IPS DF 4.7 (cell line): Measurements from ENCODE around the gene RALB.
"Not testable (repeated sequence)": the region's sequence is repeated elsewhere in the genome, so short reads cannot be mapped to it uniquely, and the experiment has no call there.

ENCODE experiments used
- DNase-seq: peaks from one replicate; pipeline ENCODE4 v3.0.0-alpha.2; 2013; ENCODE audit warnings: low spot score; ENCODE audit errors: extremely low read depth

The RALB gene

DNA sequence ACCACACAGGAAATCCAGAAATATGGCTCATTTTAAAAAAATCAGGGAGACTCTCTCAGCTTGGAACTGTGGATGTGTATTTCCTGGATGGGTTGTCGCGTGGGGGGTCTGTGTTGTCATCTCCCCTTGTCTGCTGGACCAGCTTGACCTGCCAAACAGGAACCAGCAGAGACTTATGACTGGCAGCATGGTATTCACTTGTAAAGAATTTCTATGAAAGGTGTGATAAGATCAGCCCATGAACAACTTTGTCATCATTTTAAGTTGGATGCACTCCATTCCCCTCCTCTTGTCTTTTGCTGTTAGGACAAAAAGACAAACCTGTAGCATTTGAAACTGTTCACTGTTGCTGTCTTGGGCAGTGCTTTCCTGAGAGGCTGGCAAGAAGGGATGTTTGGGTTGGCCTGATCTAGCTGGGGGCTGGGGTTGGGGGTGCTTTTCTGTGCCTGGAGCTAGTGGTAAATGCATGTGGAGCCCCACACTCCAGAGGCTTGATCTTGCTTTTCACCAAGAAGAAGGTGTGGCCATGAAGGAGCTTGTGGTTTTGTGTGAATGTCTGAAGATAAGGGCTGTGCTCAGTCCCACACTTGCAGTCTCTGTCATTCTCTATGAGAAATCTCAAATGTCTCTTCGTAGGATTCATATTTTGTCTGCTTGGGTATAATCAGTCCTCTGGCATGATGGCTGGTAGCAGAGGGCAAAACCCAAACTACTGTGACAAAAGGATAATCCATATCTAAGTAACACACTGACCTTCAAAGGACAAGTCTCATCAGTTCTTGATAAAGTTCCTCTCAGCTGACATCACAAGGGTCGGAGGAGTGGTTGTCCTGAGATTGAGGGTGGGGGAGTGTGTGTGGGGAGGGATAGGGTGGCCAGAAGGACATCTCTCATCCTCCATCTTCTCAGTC is 39.0 kb downstream of the RALB start:
- no peak for DNase-seq

GRCh38 chr2:120293096-120294007 is 40.7 kb downstream of the RALB start:
- DNase-seq, result no peak

DNA sequence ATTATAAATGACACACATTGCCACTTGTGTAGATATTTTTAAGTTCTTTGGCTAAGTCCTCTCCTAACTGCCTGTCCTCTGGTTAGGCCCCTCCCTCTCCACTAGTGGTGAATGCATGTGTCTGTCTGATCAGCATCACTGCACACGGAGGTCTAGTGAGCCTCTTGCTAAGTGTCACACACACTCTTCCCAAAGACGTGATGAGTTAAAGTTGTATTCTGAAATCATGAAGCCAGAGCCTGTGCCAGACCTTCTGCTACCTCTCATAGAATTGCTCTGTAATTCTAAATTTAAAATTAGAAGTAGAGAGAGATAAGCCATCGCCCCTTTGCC is 41.3 kb downstream of the RALB start:
- DNase-seq, result no peak

- DNase-seq, result no peak
Observed at GRCh38 chr2:120298173-120298835, 45.7 kb downstream of the RALB start.

DNA sequence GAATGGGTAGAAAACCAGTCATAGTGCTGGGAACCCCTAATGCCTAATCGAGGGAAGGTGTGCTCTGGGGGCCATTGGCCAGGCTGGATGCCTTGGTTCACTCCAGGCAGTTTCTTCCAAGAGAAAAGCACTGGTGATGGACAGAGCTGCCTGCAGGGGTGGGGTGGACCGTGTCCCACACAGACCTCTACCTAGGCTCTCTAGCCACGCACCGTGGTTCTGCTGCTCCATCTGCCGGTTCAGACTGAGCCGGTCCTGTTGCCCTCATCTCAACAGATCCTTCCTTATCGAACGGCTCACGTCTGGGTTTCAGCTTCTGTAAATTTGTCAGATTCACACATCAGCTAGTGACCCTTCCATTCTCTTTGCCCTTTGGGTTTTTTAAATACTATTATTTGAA is 46.4 kb downstream of the RALB start:
- no peak for DNase-seq

DNA sequence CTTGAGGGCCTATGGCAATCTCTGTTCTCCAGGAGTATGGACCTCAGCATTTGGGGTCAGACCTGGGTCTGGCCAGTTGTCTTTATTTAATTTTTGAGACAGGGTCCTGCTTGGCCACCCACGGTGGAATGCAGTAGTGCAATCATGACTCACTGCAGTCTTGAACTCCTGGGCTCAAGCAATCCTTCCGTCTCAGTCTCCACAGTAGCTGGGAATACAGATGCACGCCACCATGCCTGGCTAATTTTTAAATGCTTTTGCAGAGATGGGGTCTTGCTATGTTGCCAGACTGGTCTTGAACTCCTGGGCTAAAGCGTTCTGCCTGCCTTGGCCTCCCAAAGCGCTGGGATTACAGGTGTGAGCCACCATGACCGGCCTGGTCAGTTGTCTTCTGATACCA is 46.9 kb downstream of the RALB start:
- DNase-seq, result no peak

DNA sequence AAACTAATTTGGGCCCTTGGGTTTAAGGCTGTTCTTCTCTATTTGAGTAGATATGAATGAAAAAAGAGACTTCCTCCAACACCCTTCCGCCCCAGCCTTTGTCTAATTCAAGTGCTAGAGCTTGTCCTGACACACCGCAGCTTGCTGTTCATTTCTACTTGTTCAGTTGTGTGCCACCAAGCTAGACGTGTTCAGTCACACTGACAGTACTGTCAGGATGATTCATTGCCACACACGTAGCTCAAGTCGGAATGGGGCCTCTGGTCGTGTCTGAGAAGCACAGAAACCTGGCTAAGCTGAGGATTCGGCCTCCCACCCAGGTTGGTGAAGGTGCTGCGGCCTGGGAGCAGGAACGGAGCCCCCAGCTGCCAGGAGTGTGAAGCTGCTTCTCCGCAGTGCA is 47.7 kb downstream of the RALB start:
- DNase-seq, result no peak

DNA sequence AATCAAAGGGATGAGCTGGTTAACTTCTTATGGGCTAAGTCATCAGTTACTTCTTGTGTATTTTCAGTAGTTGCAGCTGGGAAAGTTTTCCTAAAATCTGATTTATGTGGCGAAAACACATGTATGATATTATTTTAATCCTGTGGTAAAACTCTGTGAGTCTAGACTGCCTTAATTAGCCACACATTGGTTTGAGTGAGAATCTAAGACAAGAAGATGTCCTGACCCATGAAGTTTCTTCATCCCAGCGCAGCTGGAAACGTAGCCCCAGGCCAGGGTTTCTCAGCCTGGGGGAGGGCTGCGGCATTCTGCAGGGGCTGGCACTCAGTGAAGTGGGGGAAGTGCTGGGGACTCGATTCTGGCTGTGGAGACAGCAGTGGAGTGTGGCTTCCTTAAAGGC is 48.6 kb downstream of the RALB start:
- DNase-seq, result no peak

DNA sequence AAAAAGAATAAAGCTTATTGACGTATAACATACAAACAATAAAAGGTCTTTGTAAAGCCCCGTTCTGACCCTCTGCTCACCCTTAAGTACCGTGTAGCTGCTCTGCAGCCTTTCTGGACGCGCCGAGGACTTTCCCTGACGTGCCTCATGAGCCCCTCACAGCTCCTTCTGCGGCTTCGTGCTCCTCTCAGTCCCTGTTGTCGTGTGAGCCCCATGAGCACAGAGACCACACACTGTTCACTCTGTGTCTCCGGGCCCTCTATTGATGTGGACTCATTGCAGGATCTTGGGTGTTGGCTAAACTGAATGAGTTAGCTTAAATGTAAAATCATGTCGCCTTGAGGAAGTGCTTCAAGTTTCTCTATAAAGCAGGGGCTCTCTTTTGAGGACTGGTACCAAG is 49.6 kb downstream of the RALB start:
- no peak for DNase-seq

GRCh38 chr2:120303177-120303576 is 50.5 kb downstream of the RALB start:
- DNase-seq, result no peak

GRCh38 chr2:120305296-120305695 is 52.6 kb downstream of the RALB start:
- DNase-seq, result no peak

GRCh38 chr2:120305937-120306490 is 53.4 kb downstream of the RALB start:
- DNase-seq, result no peak

DNA sequence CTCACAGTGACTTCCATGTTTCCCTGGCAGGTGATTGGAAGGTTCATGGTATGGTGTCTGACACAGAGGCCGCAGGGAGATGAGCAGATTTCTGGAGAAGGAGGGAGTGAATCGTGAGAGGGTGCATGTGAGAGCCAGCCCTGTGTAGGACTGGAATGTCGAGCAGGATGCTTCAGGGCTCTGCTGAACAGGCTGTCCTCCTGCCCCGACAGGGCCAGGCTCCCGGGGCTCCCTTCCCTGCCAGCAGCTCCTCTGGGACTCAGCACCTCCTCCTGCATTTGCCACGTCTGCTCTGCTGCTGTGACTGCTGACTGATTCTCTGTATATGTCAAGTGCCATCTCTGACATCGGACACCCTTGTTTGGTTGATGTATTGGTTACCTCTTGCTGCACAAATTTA is 54.8 kb downstream of the RALB start:
- DNase-seq, result no peak

- no peak for DNase-seq
Observed at GRCh38 chr2:120308038-120308910, 55.6 kb downstream of the RALB start.

DNA sequence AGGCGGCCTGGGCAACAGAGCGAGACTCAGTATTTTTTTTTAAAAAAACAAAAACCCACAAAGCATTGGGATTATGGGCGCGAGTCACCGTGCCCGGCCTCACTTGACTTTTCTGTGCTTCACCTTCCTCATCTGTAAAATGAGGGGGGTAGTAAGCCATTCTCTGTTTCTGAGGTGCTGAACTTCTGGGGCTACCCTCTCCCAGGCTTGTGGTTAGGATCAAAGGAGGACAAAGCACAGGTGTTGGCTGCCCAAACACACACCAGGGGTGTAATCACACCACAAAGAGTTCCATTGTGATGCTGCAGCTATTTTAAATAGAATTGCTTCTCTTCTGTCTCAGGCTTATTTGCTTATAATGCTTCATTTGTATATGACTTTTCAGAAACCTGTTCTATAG is 57.5 kb downstream of the RALB start:
- DNase-seq, result no peak

DNA sequence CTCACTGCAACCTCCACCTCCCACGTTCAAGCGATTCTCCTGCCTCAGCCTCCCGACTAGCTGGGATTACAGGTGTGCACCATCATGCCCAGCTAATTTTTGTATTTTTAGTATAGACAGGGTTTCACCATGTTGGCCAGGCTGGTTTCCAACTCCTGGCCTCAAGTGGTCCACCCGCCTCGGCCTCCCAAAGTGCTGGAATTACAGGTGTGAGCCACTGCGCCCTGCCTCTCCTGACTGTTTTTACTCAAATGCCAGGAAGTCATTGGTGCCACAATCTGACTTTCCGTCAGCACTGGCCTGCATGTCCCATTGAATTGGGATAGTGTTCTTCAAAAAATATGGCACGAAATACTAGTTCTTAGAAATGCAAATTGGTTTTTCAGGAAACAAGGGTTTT is 58.2 kb downstream of the RALB start:
- not testable (repeated sequence) for DNase-seq

DNA sequence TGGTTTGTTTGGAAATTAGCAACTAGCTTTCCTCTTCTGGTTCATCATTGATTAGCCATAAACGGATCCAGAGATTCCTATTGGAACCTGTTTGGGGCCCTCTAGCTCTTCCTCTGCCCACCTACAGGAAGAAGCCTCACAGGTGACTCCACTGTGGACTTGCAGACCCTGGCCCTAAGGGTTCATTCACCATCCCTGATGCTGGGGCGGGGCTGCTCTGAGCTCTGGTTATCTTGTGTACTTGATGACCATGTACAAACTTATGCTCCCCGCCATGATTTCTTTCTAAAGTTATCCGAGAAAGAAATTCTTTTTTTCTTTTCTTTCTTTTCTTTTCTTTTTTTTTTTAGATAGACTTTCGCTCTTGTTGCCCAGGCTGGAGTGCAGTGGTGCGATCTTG is 59.4 kb downstream of the RALB start:
- DNase-seq, result no peak

GRCh38 chr2:120312860-120313694 is 60.4 kb downstream of the RALB start:
- no peak for DNase-seq

GRCh38 chr2:120313695-120314615 is 61.3 kb downstream of the RALB start:
- DNase-seq, result no peak
